H1 (cell line): ENCODE measurements around the gene TSNAXIP1. TPM values are rescaled to one million over a fixed set of nuclear protein-coding genes. Genes with fewer than 3 reads are reported as not detected.

ENCODE experiments used
- CTCF ChIA-PET: fragments of 300-600 bp; sonication (Branson Sonifier 250); formaldehyde crosslinking; loops from one replicate; lab custom pipeline; 2021; ENCODE audit not compliant: partially characterized antibody; lab: Charles Lee
- POLR2A ChIA-PET: fragments of 300-600 bp; sonication (Branson Sonifier 250); formaldehyde crosslinking; loops from one replicate; lab custom pipeline; 2021; ENCODE audit warnings: inconsistent platforms; ENCODE audit not compliant: partially characterized antibody; lab: Charles Lee
- DNase-seq, 2 experiments: peaks; one replicate each; pipeline versions ENCODE4 v3.0.0 to v3.0.0-alpha.2; 2010 to 2022; ENCODE audit warnings: low spot score in 2 of 2, low read depth in 1 of 2, mixed read lengths in 1 of 2
- FAIRE-seq: peaks from 2 replicates; lab custom pipeline; 2011; peaks lifted over from hg19 to GRCh38; lab: Jason Lieb, UNC
- H2AFZ ChIP-seq: 2 replicates; pipeline ENCODE4 v1.8.1; 2012; ENCODE audit warnings: low read length, inconsistent platforms
- H2AK5ac ChIP-seq: 2 replicates; pipeline ENCODE4 v1.6.1; 2013; ENCODE audit warnings: low read depth, low read length
- H2BK120ac ChIP-seq: replicated peaks from 2 replicates; pipeline ENCODE3; 2013; ENCODE audit warnings: low read depth, low read length, inconsistent platforms
- H2BK12ac ChIP-seq: 2 replicates; pipeline ENCODE4 v1.6.1; 2013; ENCODE audit warnings: low read depth, low read length
- H2BK15ac ChIP-seq: 2 replicates; pipeline ENCODE4 v1.6.1; 2013; ENCODE audit warnings: low read length
- H2BK20ac ChIP-seq: 2 replicates; pipeline ENCODE4 v1.6.1; 2013; ENCODE audit warnings: low read length
- H2BK5ac ChIP-seq: 2 replicates; pipeline ENCODE4 v1.6.1; 2013; ENCODE audit warnings: low read depth, low read length
- H3K14ac ChIP-seq: 2 replicates; pipeline ENCODE4 v1.6.1; 2013; ENCODE audit warnings: inconsistent platforms; ENCODE audit not compliant: insufficient read length
- H3K18ac ChIP-seq: 2 replicates; pipeline ENCODE4 v1.6.1; 2013; ENCODE audit warnings: low read length; ENCODE audit errors: extremely low read depth
- H3K23ac ChIP-seq: 2 replicates; pipeline ENCODE4 v1.6.1; 2013; ENCODE audit warnings: inconsistent platforms; ENCODE audit not compliant: insufficient read length
- H3K23me2 ChIP-seq: 2 replicates; pipeline ENCODE4 v1.6.1; 2013; ENCODE audit warnings: low read depth, low read length
- H3K27ac ChIP-seq: 2 replicates; pipeline ENCODE4 v1.6.1; 2011; ENCODE audit warnings: low read depth, low read length, inconsistent platforms
- H3K27me3 ChIP-seq, 4 experiments: replicated peaks in 1 of 4; 1 replicate in 1 of 4; 2 replicates in 3 of 4; pipeline versions ENCODE4 v1.6.1 to v1.8.1; 2011 to 2013; ENCODE audit warnings: low read length in 3 of 4, mild to moderate bottlenecking in 3 of 4, inconsistent platforms in 2 of 4, mixed read lengths in 2 of 4, moderate library complexity in 1 of 4; ENCODE audit not compliant: control insufficient read depth in 3 of 4, insufficient read depth in 3 of 4; ENCODE audit errors: extremely low read depth in 1 of 4
- H3K36me3 ChIP-seq, 4 experiments: 2 replicates each; pipeline versions ENCODE4 v1.6.1 to v1.8.1; 2011 to 2013; ENCODE audit warnings: mild to moderate bottlenecking in 4 of 4, low read length in 3 of 4, moderate library complexity in 2 of 4, control low read depth in 1 of 4, inconsistent platforms in 1 of 4; ENCODE audit not compliant: insufficient read depth in 4 of 4, control insufficient read depth in 2 of 4
- H3K4ac ChIP-seq: replicated peaks from 2 replicates; pipeline ENCODE3; 2013; ENCODE audit warnings: low read length, low read depth, mixed read lengths, inconsistent platforms; ENCODE audit not compliant: insufficient read length
- H3K4me1 ChIP-seq, 4 experiments: replicated peaks in 1 of 4; 1 replicate in 1 of 4; 2 replicates in 3 of 4; pipeline versions ENCODE4 v1.6.1 to v1.8.1; 2011 to 2013; ENCODE audit warnings: low read length in 3 of 4, inconsistent platforms in 2 of 4, mixed read lengths in 1 of 4; ENCODE audit not compliant: insufficient read depth in 4 of 4, control insufficient read depth in 3 of 4
- H3K4me2 ChIP-seq, 2 experiments: 2 replicates each; pipeline versions ENCODE4 v1.6.1 to v1.8.1; 2011 to 2013; ENCODE audit warnings: low read depth in 2 of 2, low read length in 2 of 2, control low read depth in 1 of 2, inconsistent platforms in 1 of 2, mild to moderate bottlenecking in 1 of 2; ENCODE audit not compliant: insufficient read depth in 1 of 2
- H3K4me3 ChIP-seq, 4 experiments: fragments of 200-600, 300-600 bp in 1 of 4; sonication (generic), shearing (Covaris generic), sonication (Bioruptor Twin) in 1 of 4; 2 replicates each; pipeline versions ENCODE4 v1.5.1 to v1.8.1; 2011 to 2016; ENCODE audit warnings: low read length in 4 of 4, low read depth in 3 of 4, control low read depth in 2 of 4, inconsistent platforms in 2 of 4, mild to moderate bottlenecking in 2 of 4, mixed read lengths in 1 of 4, moderate library complexity in 1 of 4; ENCODE audit not compliant: insufficient read depth in 2 of 4; ENCODE audit errors: extremely low read depth in 1 of 4
- H3K56ac ChIP-seq: replicated peaks from 2 replicates; pipeline ENCODE3; 2013; ENCODE audit warnings: low read depth, mild to moderate bottlenecking, mixed read lengths, low read length, inconsistent platforms; ENCODE audit not compliant: insufficient read length
- H3K79me1 ChIP-seq: 2 replicates; pipeline ENCODE4 v1.6.1; 2013; ENCODE audit warnings: low read depth, low read length, control low read depth
- H3K79me2 ChIP-seq, 2 experiments: 2 replicates each; pipeline versions ENCODE4 v1.6.1 to v1.8.1; 2012 to 2013; ENCODE audit warnings: low read length in 2 of 2, mild to moderate bottlenecking in 2 of 2, inconsistent platforms in 1 of 2; ENCODE audit not compliant: insufficient read depth in 2 of 2, control insufficient read depth in 1 of 2
- H3K9ac ChIP-seq, 4 experiments: replicated peaks in 1 of 4; 1 replicate in 1 of 4; 2 replicates in 3 of 4; pipeline versions ENCODE4 v1.6.1 to v1.8.1; 2011 to 2013; ENCODE audit warnings: low read depth in 3 of 4, low read length in 3 of 4, control low read depth in 2 of 4, mild to moderate bottlenecking in 2 of 4, moderate library complexity in 2 of 4, inconsistent platforms in 1 of 4; ENCODE audit errors: extremely low read depth in 1 of 4
- H3K9me3 ChIP-seq, 2 experiments: 2 replicates each; pipeline versions ENCODE4 v1.6.1 to v1.8.1; 2012 to 2013; ENCODE audit warnings: mild to moderate bottlenecking in 2 of 2, moderate library complexity in 2 of 2, control low read depth in 1 of 2, inconsistent platforms in 1 of 2, low read depth in 1 of 2, low read length in 1 of 2, mixed read lengths in 1 of 2; ENCODE audit not compliant: insufficient read depth in 2 of 2
- H4K20me1 ChIP-seq, 2 experiments: replicated peaks in 1 of 2; 2 replicates each; pipeline versions ENCODE3 to v1.8.1; 2011 to 2013; ENCODE audit warnings: inconsistent platforms in 2 of 2, low read length in 2 of 2, mild to moderate bottlenecking in 1 of 2; ENCODE audit not compliant: insufficient read depth in 2 of 2, control insufficient read depth in 1 of 2
- H4K5ac ChIP-seq: 2 replicates; pipeline ENCODE4 v1.6.1; 2013; ENCODE audit warnings: low read length, low read depth, mixed read lengths, inconsistent platforms; ENCODE audit not compliant: insufficient read length
- H4K8ac ChIP-seq: 2 replicates; pipeline ENCODE4 v1.8.0; 2013; ENCODE audit warnings: mild to moderate bottlenecking, moderate library complexity, low read length, inconsistent platforms; ENCODE audit not compliant: insufficient read depth; ENCODE audit errors: extremely low read depth
- H4K91ac ChIP-seq: replicated peaks from 2 replicates; pipeline ENCODE3; 2013; ENCODE audit warnings: low read length, mixed read lengths, inconsistent platforms; ENCODE audit not compliant: insufficient read length
- CREB1 ChIP-seq: IDR thresholded peaks from 2 replicates; pipeline ENCODE4 v1.6.1; 2012; ENCODE audit warnings: inconsistent platforms
- CTCF ChIP-seq, 3 experiments: IDR thresholded peaks; 1 replicate in 2 of 3; 2 replicates in 1 of 3; pipeline versions ENCODE4 v1.5.1 to v1.6.1; 2011; ENCODE audit warnings: low read length in 3 of 3, mild to moderate bottlenecking in 3 of 3, inconsistent platforms in 2 of 3, low read depth in 1 of 3, moderate library complexity in 1 of 3; ENCODE audit not compliant: insufficient read depth in 1 of 3; ENCODE audit errors: control extremely low read depth in 1 of 3
- E2F6 ChIP-seq: IDR thresholded peaks from 2 replicates; pipeline ENCODE4 v1.6.1; 2012; ENCODE audit warnings: inconsistent platforms
- MAX ChIP-seq: IDR thresholded peaks from 2 replicates; pipeline ENCODE4 v1.6.1; 2012; ENCODE audit warnings: inconsistent platforms
- POLR2A ChIP-seq, 2 experiments: IDR thresholded peaks; 1 replicate in 1 of 2; 2 replicates in 1 of 2; pipeline ENCODE4 v1.6.1; 2011; ENCODE audit warnings: low read depth in 2 of 2, low read length in 2 of 2, mild to moderate bottlenecking in 2 of 2; ENCODE audit errors: control extremely low read depth in 1 of 2
- POU5F1 ChIP-seq: IDR thresholded peaks from 2 replicates; pipeline ENCODE4 v1.6.1; 2011; ENCODE audit warnings: low read depth, mild to moderate bottlenecking, low read length, moderate library complexity
- SP4 ChIP-seq: IDR thresholded peaks from 2 replicates; pipeline ENCODE4 v1.6.1; 2012; ENCODE audit warnings: low read length, inconsistent platforms
- TBP ChIP-seq: IDR thresholded peaks from 2 replicates; pipeline ENCODE4 v1.6.1; 2011; ENCODE audit warnings: low read depth, low read length, improper control_type of control experiment
- WGBS, 2 experiments: shearing (Covaris generic) in 1 of 2; methylation state at CpG; one replicate each; pipeline versions ENCODE4 v1.1.6 to v1.1.7; 2013 to 2015; ENCODE audit warnings: low lambda C conversion rate in 2 of 2, mixed read lengths in 2 of 2, inconsistent platforms in 1 of 2, low coverage in 1 of 2, missing lambda C conversion rate in 1 of 2; ENCODE audit not compliant: insufficient replicate concordance in 2 of 2, insufficient coverage in 1 of 2, insufficient read length in 1 of 2; ENCODE audit errors: extremely low coverage in 1 of 2, missing lambda C conversion rate in 1 of 2; 5-methylcytosine and 5-hydroxymethylcytosine counted together
- polyA plus RNA-seq, 7 experiments: library from polyadenylated mRNA; depleted of rRNA in 3 of 7; stranded (reverse) in 5 of 7; unstranded in 2 of 7; fragments of >200 nt in 5 of 7; fragments of 200-250 nt in 2 of 7; gene quantifications; 1 replicate in 5 of 7; 2 replicates in 1 of 7; 4 replicates in 1 of 7; pipeline versions ENCODE4 v1.2.1 to v1.2.3, GENCODE V29; 2011 to 2013; ENCODE audit warnings: missing spikeins in 2 of 7, mixed read lengths in 2 of 7
- total RNA-seq: library from RNA; stranded (reverse); fragmentation: NEBNext Ultra II Directional; extraction: Animal tissue kit (Norgen Biotek cat#: 25700); gene quantifications from 2 replicates; pipeline ENCODE4 v1.2.1, GENCODE V29; 2021
- TF ChIP-seq, protein P1 (sequence below): IDR thresholded peaks from 2 replicates; pipeline ENCODE4 v1.6.1; 2012; ENCODE audit warnings: low read length, inconsistent platforms

TSNAXIP1 gene
- total and polyA plus RNA-seq, 2 of the 8 experiments (the other 6 are each of a cell fraction or from before 2014, with no cell fraction given): 0.37 to 0.94 TPM

GRCh38 chr16:67825119-67825518, 18.4 kb downstream of the TSNAXIP1 start:
- Histone ChIP-seq H3K9ac (no peak overlapping the region), H3K4me1 (peaks cover 0 to 2% (median 0%) of the 10 kb centered on the region in 4 experiments; a peak in 3 of 7 replicates), H2BK5ac (no peak overlapping the region; the same call in 1 of the 2 replicates), H2BK120ac (no peak overlapping the region), H2BK20ac (no peak overlapping the region), H3K14ac (no peak overlapping the region), H3K79me1 (no peaks in the 10 kb centered on the region; the same call in 1 of the 2 replicates), H4K8ac (peak overlapping the region; percentile 36; the same call in 1 of the 2 replicates), H4K91ac (no peak overlapping the region), H3K56ac (no peak overlapping the region), H3K18ac (no peak overlapping the region), H3K27me3 (no peaks in the 10 kb centered on the region; a peak in 1 of 7 replicates), H4K5ac (no peak overlapping the region), H3K79me2 (no peaks in the 10 kb centered on the region), H3K9me3 (no peaks in the 10 kb centered on the region), H2BK12ac (no peak overlapping the region), H2BK15ac (no peak overlapping the region), H3K36me3 (peaks cover 5 to 25% (median 8%) of the 10 kb centered on the region in 4 experiments; a peak in 7 of 8 replicates), H4K20me1 (peaks cover 3 to 4% of the 10 kb centered on the region in 2 experiments), H3K4me3 (no peak overlapping the region; a peak in 1 of 8 replicates), H2AFZ (no peak overlapping the region), H3K4ac (no peak overlapping the region), H3K23ac (no peak overlapping the region), H2AK5ac (0 out of 2 replicates have a peak overlapping the region, but pooled peaks have one; percentile 39), H3K4me2 (no peak overlapping the region), H3K23me2 (no peaks in the 10 kb centered on the region), H3K27ac (no peak overlapping the region)
- FAIRE-seq (no peak), DNase-seq (no peak)
- 71% methylated on average over 8 of the region's 8 CpGs; no CpG with 5 or more reads in 1 of the 2 experiments for WGBS, 2 experiments
- POLR2A ChIA-PET: interaction anchor here (1.7 to 3.2 kb wide), 2 partner anchors 9 to 15 kb away, joined by 7 to 15 read pairs; no protein-coding TSS in a partner anchor
- CTCF ChIA-PET: interaction anchor here (1.4 to 11.6 kb wide), 4 partner anchors 11 to 38 kb away, joined by 4 to 100 read pairs (median 6); partner anchors contain the start of gene NUTF2
- TF ChIP-seq E2F6 (no peak), POLR2A (IDR thresholded peaks at IDR 0.05; ENCODE audit: control extremely low read depth in 1 of 2, low read depth in 2 of 2, low read length in 2 of 2) (no peak), MAX (no peak), CREB1 (no peak), SP4 (no peak), CTCF (IDR thresholded peaks at IDR 0.05; ENCODE audit: control extremely low read depth in 1 of 3, insufficient read depth in 1 of 3, low read depth in 1 of 3, low read length in 3 of 3) (no peak), TBP (no peak), POU5F1 (no peak)
- TF ChIP-seq, protein P1, sequence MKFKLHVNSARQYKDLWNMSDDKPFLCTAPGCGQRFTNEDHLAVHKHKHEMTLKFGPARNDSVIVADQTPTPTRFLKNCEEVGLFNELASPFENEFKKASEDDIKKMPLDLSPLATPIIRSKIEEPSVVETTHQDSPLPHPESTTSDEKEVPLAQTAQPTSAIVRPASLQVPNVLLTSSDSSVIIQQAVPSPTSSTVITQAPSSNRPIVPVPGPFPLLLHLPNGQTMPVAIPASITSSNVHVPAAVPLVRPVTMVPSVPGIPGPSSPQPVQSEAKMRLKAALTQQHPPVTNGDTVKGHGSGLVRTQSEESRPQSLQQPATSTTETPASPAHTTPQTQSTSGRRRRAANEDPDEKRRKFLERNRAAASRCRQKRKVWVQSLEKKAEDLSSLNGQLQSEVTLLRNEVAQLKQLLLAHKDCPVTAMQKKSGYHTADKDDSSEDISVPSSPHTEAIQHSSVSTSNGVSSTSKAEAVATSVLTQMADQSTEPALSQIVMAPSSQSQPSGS: no peak
